BLaER1 (cell line): Measurements from ENCODE around the gene EQTN.

ENCODE experiments used
- H3K27ac ChIP-seq: shearing (Covaris generic); formaldehyde crosslinking; 2 replicates; pipeline ENCODE4 v1.8.1; 2022
- H3K27me3 ChIP-seq: shearing (Covaris generic); formaldehyde crosslinking; 2 replicates; pipeline ENCODE4 v1.8.1; 2022
- H3K36me3 ChIP-seq: shearing (Covaris generic); formaldehyde crosslinking; 2 replicates; pipeline ENCODE4 v1.8.1; 2022
- H3K4me1 ChIP-seq: shearing (Covaris generic); formaldehyde crosslinking; 2 replicates; pipeline ENCODE4 v1.8.1; 2022
- H3K4me2 ChIP-seq: shearing (Covaris generic); formaldehyde crosslinking; 2 replicates; pipeline ENCODE4 v1.8.1; 2022
- H3K4me3 ChIP-seq: shearing (Covaris generic); formaldehyde crosslinking; 2 replicates; pipeline ENCODE4 v1.8.1; 2022
- H3K9ac ChIP-seq: shearing (Covaris generic); formaldehyde crosslinking; 2 replicates; pipeline ENCODE4 v1.8.1; 2022
- H3K9me3 ChIP-seq: shearing (Covaris generic); formaldehyde crosslinking; 2 replicates; pipeline ENCODE4 v1.8.1; 2022
- H4K20me1 ChIP-seq: shearing (Covaris generic); formaldehyde crosslinking; 2 replicates; pipeline ENCODE4 v1.8.1; 2022
- Cebpa-rat ChIP-seq: shearing (Covaris generic); IDR thresholded peaks from 2 replicates; pipeline ENCODE4 v1.8.1; 2022

Gene EQTN

DNA sequence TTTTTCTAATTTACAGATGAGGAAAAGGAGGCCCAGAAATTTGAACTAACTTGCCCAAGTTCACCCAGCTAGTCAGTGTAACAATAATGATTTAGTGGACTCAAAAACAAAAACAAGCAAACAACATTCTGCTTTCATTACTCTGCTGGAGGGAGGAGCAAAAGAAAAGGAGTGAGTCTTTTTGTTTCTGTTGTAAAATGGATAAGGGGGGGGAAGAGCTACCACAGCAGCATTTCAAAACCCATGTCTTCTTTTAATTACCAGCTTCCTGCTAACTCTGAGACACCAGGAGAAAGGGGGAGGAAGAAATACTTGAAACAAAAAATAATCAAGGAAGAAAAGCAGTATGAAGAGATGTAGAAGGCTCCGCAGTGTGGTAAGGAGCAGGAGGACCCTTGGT is 39.2 kb upstream of the EQTN start:
- no peak for TF ChIP-seq Cebpa-rat
- H3K9me3 ChIP-seq = no peaks in the 10 kb centered on the region
- no peak overlapping the region for H3K9ac ChIP-seq
- H4K20me1 ChIP-seq = no peaks in the 10 kb centered on the region
- H3K27me3 ChIP-seq = no peaks in the 10 kb centered on the region
- no peaks in the 10 kb centered on the region for H3K36me3 ChIP-seq
- H3K4me3 ChIP-seq = no peak overlapping the region
- no peak overlapping the region for H3K4me2 ChIP-seq
- H3K27ac ChIP-seq = no peak overlapping the region
- peaks cover 34% of the 10 kb centered on the region for H3K4me1 ChIP-seq

DNA sequence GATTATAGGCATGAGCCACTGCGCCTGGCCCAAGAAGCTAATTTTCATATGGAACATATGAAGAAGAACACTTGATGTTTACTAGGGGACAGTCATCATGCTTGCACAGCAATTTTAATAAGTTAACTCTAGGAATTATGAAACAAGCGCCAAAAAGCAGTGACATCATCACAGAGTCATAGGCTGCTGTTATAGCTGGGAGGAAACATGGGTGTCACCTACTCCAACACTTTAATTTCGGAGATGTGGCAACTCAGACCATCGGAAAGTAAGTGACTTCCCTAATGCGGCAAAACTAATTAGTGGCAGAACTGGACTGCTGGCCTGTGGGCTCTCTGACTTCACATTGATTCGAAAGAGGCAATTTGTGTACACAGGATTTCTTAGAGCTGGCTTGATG is 38.1 kb upstream of the EQTN start:
- H3K9me3 ChIP-seq = no peaks in the 10 kb centered on the region
- no peak overlapping the region for H3K4me3 ChIP-seq
- 0 out of 2 replicates have a peak, but pooled peaks cover 4% of the 10 kb centered on the region for H3K36me3 ChIP-seq
- no peak overlapping the region for H3K27ac ChIP-seq
- H3K4me1 ChIP-seq = peaks cover 23% of the 10 kb centered on the region
- H3K9ac ChIP-seq = no peak overlapping the region
- no peaks in the 10 kb centered on the region for H4K20me1 ChIP-seq
- no peaks in the 10 kb centered on the region for H3K27me3 ChIP-seq
- no peak overlapping the region for H3K4me2 ChIP-seq
- TF ChIP-seq Cebpa-rat = no peak

DNA sequence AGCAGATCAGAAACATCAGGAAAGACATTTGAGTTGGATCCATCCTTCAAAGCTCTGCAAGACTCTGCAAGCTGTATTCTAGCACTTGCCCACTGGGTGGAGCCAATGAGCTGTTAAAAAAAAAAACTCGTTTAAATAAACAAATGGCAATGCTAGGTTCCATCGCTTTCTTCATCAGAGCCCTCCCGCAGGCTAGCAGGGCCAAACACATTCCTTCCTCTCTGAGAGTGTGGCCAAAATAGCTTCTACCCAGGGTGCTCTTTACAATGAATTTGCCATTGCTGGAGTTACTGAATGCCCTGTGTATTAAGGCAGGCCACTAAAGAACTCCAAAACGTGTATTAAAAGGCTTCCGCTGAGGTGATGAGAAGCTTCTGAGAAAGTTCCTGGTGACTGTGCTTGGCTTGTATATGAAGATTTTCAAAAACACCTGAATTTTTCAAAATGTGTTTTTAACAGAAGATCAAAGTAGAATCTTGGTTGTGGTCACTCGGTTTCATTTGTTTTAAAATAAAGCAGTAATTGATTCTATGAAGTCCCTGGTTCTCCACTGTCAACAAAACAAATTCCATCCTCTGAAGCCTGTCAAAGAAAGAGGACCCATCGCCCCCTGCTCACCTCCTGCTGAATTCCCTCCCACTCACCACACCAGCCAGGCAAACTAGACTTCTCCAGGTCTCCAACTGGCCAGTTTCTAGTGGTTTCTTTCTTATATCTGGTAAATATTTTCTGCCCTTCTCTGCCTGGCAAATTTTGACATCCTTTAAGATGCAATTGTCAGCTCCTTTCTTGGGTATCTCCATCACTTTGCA is 36.5 kb upstream of the EQTN start:
- Histone ChIP-seq H3K4me1 (peaks cover 11% of the 10 kb centered on the region), H3K9me3 (no peaks in the 10 kb centered on the region), H3K4me3 (no peak overlapping the region), H3K36me3 (0 out of 2 replicates have a peak, but pooled peaks cover 7% of the 10 kb centered on the region), H3K4me2 (peak overlapping the region; percentile 32; the same call in 1 of the 2 replicates), H4K20me1 (no peaks in the 10 kb centered on the region), H3K27me3 (no peaks in the 10 kb centered on the region), H3K9ac (no peak overlapping the region), H3K27ac (no peak overlapping the region)
- TF ChIP-seq Cebpa-rat = no peak

DNA sequence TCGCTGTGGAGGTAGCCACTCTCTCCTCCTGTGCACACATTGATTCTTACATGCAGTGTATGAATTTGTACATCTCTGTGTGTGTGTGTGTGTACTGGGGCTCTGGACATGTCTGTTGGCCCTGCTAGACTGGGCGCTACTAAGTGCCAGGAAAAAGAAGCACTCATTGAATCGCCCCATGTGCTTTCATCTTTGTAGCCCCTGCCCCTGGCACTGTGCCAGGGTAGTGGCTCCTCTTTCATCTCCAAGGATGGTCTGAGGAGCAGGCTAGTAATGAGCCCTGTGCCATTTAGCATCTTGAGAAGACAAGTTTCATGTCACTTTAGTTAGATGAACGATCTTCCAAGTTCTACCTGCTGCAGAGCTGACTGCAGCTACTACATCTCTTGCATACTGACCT is 34.4 kb upstream of the EQTN start:
- no peaks in the 10 kb centered on the region for H4K20me1 ChIP-seq
- H3K4me2 ChIP-seq = no peak overlapping the region
- no peak overlapping the region for H3K4me3 ChIP-seq
- H3K4me1 ChIP-seq = peaks cover 6% of the 10 kb centered on the region
- no peaks in the 10 kb centered on the region for H3K9me3 ChIP-seq
- no peaks in the 10 kb centered on the region for H3K27me3 ChIP-seq
- 0 out of 2 replicates have a peak, but pooled peaks cover 7% of the 10 kb centered on the region for H3K36me3 ChIP-seq
- TF ChIP-seq Cebpa-rat = no peak
- H3K9ac ChIP-seq = no peak overlapping the region
- no peak overlapping the region for H3K27ac ChIP-seq

DNA sequence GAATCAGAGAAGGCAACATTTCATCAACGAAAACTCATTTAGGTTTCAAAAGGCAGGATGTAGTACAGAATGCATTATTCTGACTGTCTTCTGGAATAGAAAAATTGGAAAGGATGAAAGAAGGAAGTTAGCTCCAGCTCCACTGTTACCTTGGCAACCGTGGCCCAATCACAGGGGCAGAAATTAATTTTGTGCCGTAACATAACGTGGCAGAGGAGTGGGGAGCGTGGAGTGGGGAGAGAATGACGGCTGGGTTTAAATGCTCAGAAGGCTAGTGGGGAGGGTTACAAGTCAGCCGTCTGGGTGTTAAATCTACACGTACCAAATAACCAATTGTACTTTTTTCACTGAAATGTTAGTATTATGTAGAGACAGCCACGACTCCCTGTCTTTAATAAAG is 32.3 kb upstream of the EQTN start:
- Histone ChIP-seq H3K4me2 (no peak overlapping the region), H3K4me1 (peaks cover 6% of the 10 kb centered on the region), H3K9me3 (no peaks in the 10 kb centered on the region), H3K27ac (no peak overlapping the region), H3K36me3 (0 out of 2 replicates have a peak, but pooled peaks cover 10% of the 10 kb centered on the region), H3K4me3 (no peak overlapping the region), H4K20me1 (no peaks in the 10 kb centered on the region), H3K9ac (no peak overlapping the region), H3K27me3 (no peaks in the 10 kb centered on the region)
- no peak for TF ChIP-seq Cebpa-rat

DNA sequence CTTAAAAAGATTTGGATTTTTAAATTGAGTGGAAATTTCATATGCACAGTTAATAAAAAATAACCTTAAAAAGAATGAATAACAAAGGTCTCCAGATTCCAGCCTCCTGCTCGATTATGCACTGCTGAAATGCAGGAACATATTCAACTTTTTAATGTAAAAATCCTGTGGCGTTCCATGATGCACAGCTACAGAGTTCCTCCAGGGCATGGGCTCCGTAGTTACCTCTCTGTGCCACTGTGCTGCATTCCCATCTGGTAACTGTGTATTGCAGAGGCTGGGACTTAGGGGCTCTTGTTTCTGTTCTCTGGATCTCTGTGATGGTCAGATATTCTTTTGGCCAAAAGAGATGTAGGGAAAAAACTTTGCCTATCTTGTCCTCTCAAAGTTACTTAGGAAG is 31.5 kb upstream of the EQTN start:
- Histone ChIP-seq H3K9me3 (0 out of 2 replicates have a peak, but pooled peaks cover 4% of the 10 kb centered on the region), H3K9ac (no peak overlapping the region), H3K27me3 (no peaks in the 10 kb centered on the region), H3K36me3 (0 out of 2 replicates have a peak, but pooled peaks cover 10% of the 10 kb centered on the region), H4K20me1 (no peaks in the 10 kb centered on the region), H3K4me2 (no peak overlapping the region), H3K4me3 (no peak overlapping the region), H3K4me1 (peaks cover 3% of the 10 kb centered on the region), H3K27ac (no peak overlapping the region)
- no peak for TF ChIP-seq Cebpa-rat

DNA sequence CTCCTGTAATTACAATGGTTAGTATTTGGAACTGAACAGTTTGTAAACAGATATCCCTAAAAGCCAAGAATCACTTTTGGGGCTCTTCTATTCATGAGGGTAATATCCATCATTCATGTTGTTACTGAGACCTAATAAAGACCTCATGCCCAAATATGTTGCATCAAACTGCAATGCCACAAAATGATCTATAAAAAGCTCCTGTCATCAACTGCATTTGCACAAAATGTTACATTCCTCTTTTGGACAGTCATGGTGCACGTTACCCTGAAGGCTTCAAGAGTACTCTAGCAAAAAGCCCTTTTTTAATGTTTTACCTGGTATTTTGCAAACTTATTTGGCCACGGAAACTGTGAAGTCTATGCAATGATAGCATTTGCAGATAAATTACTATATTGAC is 14.2 kb upstream of the EQTN start:
- Histone ChIP-seq H3K9ac (no peak overlapping the region), H3K4me1 (no peaks in the 10 kb centered on the region), H3K27me3 (no peaks in the 10 kb centered on the region), H3K27ac (no peak overlapping the region), H4K20me1 (no peaks in the 10 kb centered on the region), H3K9me3 (no peaks in the 10 kb centered on the region), H3K4me3 (no peak overlapping the region), H3K4me2 (no peak overlapping the region), H3K36me3 (no peaks in the 10 kb centered on the region)
- TF ChIP-seq Cebpa-rat = no peak

DNA sequence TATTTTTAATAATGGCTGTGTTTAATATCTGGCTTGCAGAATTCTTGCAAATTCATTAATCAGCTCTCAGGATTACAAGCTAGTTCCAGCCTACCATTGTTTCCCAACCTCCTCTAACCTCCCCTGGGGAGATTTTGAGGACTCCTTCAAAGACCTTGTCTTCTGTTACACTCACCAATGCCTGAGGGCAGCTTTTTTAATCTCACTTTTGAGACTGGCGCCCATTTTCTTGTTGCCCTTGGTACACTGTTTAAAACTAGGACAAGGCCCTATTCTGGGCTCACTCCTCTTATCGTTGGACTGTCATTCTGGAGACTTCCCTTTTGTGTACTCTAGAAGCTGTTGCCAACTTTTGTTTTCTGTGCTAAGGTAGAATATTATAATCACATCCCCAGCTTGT is 13.6 kb upstream of the EQTN start:
- no peaks in the 10 kb centered on the region for H3K36me3 ChIP-seq
- H3K4me2 ChIP-seq = no peak overlapping the region
- no peak overlapping the region for H3K9ac ChIP-seq
- H3K4me1 ChIP-seq = no peaks in the 10 kb centered on the region
- peaks cover 5% of the 10 kb centered on the region; the same call in 1 of the 2 replicates for H3K9me3 ChIP-seq
- no peaks in the 10 kb centered on the region for H4K20me1 ChIP-seq
- no peaks in the 10 kb centered on the region for H3K27me3 ChIP-seq
- H3K4me3 ChIP-seq = no peak overlapping the region
- H3K27ac ChIP-seq = no peak overlapping the region
- no peak for TF ChIP-seq Cebpa-rat

DNA sequence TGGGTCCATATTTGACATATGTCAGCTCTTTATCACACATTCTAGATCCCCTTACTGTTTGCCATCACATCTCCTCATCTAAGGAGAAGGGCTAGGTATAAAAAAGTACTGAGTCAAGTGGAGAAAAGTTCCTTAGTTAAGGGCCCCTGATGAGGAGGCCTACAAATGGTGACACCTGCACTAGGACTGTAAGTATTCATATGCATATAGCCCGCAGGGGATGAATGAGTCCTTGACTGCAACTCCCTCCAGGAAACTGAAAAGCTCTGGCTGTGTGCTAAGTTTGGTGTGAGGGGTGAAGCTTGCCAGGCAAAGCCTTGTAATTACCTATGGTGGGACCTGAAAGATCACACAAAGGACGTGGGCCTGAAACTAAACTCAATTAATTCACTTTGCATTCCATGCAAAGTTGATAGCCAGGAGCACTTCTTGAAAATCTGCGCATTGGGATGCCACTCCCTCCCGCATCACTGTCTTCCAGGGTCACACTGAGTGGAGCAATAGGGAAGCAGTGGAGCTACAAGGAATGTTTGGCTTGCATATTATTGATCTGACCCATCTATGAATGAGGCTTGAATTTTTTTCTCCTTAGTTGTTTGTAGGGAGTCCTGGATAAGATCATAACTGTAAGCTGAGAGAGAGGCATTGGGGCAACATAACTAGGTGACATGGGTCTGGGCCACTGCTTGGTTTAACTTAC is 11.9 kb upstream of the EQTN start:
- no peak for TF ChIP-seq Cebpa-rat
- Histone ChIP-seq H3K9ac (no peak overlapping the region), H3K4me1 (no peaks in the 10 kb centered on the region), H3K36me3 (no peaks in the 10 kb centered on the region), H3K27me3 (no peaks in the 10 kb centered on the region), H3K4me3 (no peak overlapping the region), H3K27ac (no peak overlapping the region), H4K20me1 (no peaks in the 10 kb centered on the region), H3K4me2 (no peak overlapping the region), H3K9me3 (peaks cover 9% of the 10 kb centered on the region; the same call in 1 of the 2 replicates)

DNA sequence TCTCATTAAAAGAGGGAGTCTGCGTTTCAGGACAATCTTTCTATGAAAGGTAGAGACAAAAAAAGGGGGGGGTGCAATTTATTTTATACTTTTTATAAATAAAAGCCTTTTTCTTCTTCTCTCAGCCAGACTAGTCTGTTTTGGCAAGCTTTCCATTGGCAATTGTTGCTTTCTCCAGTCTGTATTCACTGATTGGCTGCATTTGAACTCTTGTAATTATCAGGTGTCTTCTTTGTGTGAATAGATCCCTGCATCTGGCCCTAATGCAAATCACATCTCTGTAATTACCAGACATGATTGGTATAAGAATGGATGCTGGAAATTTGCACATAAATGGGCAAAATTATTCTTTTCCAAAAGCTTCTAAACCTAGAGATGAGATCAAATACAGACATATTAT is 7.6 kb upstream of the EQTN start:
- Histone ChIP-seq H3K9me3 (peaks cover 9% of the 10 kb centered on the region; the same call in 1 of the 2 replicates), H3K4me2 (no peak overlapping the region), H3K27ac (no peak overlapping the region), H4K20me1 (no peaks in the 10 kb centered on the region), H3K27me3 (no peaks in the 10 kb centered on the region), H3K4me3 (no peak overlapping the region), H3K4me1 (no peaks in the 10 kb centered on the region), H3K9ac (no peak overlapping the region), H3K36me3 (no peaks in the 10 kb centered on the region)
- no peak for TF ChIP-seq Cebpa-rat
